Measurements from ENCODE around the gene CDH10. TPM values are rescaled to one million over a fixed set of nuclear protein-coding genes. Genes with fewer than 3 reads are reported as not detected.
A peak's percentile ranks its signal among the peaks of the same experiment; 100 is the strongest.

Gene CDH10
- total and polyA plus RNA-seq, 9 of the 15 experiments (the other 6 are each of a cell fraction or from before 2014, with no cell fraction given) = not detected

DNA sequence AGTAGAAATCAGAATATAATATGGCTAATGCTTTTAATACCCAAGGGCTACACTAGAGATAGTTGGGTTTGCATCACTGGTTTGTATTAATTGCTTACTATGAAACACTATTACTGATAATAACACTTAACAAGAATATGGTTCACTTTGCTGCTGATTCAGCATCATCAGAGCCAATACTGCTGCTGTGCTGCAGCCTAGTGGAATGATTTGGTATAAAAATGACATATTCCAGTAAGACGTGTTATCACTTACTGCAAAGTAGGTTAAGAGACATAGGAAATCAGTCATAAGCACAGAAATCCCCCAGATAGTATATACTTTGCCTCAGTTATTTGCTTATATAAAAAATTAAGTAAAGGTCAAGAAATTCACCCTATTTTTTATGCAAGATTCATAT is 2.8 kb downstream of the CDH10 start (continued):
- TF ChIP-seq E2F8 (IDR thresholded peaks at IDR 0.05; ENCODE audit: low read depth, partially characterized antibody) (no peak), KDM4B (IDR thresholded peaks at IDR 0.05; ENCODE audit: borderline replicate concordance in 2 of 2, low read depth in 1 of 2) (no peak), RAD21 (CRISPR knock-in tag; conservative IDR thresholded peaks at IDR 0.05 in 1 of 2, IDR thresholded peaks at IDR 0.05 in 1 of 2) (peak in 1 of 2 experiments; percentile 28; a peak in 1 of 4 replicates), ILF3 (IDR thresholded peaks at IDR 0.05; ENCODE audit: borderline replicate concordance) (no peak)

GRCh38 chr5:24635209-24635608 is 9.6 kb downstream of the CDH10 start:
- no peaks in the 10 kb centered on the region for H4K20me1 ChIP-seq (replicated peaks; ENCODE audit: control insufficient read depth, insufficient read depth, low read length)
- H3K36me3 ChIP-seq (ENCODE audit: control insufficient read depth, insufficient read depth, low read length) = no peaks in the 10 kb centered on the region
- no peaks in the 10 kb centered on the region for H3K9me1 ChIP-seq (ENCODE audit: control insufficient read depth, insufficient read depth, low read length)
- no TSS peak for BruUV-seq (replicated peaks)
- ChIA-PET CTCF (ENCODE audit: low intra/inter-chr PET ratio) (no interaction called here), POLR2A (no interaction called here)
- no peak overlapping the region for H3K4me3 ChIP-seq
- no peaks in the 10 kb centered on the region for H3K27me3 ChIP-seq (ENCODE audit: control insufficient read depth in 2 of 2, insufficient read depth in 2 of 2, low read length in 2 of 2)
- H3K4me2 ChIP-seq (ENCODE audit: insufficient read depth, low read length) = no peak overlapping the region
- ATAC-seq = no peak
- H3K9ac ChIP-seq (ENCODE audit: insufficient read depth in 1 of 2, low read depth in 2 of 2, low read length in 2 of 2) = no peak overlapping the region
- 2% methylated on average over 5 of the region's 5 CpGs for WGBS (ENCODE audit: insufficient coverage, low coverage, missing lambda C conversion rate)
- H3K4me1 ChIP-seq (replicated peaks in 1 of 2; ENCODE audit: control insufficient read depth in 2 of 2, insufficient read depth in 2 of 2, low read length in 2 of 2) = no peaks in the 10 kb centered on the region
- no peak for DNase-seq (ENCODE audit: extremely low read depth in 1 of 4, low spot score in 3 of 4)
- no peaks in the 10 kb centered on the region for H3K79me2 ChIP-seq (ENCODE audit: control insufficient read depth, insufficient read depth, low read length)
- in situ Hi-C loops (cut with MboI) = no loop called here
- no peak for FAIRE-seq
- intact Hi-C loops (cut with micrococcal nuclease) = no loop called here
- H3K9me3 ChIP-seq (replicated peaks; ENCODE audit: control insufficient read depth, insufficient read depth, low read depth, low read length) = no peaks in the 10 kb centered on the region
- no peak overlapping the region for H2AFZ ChIP-seq (ENCODE audit: low read depth, low read length)
- no peak overlapping the region for H3K27ac ChIP-seq (ENCODE audit: extremely low read depth, low read depth, low read length)
- TF ChIP-seq, protein P1, sequence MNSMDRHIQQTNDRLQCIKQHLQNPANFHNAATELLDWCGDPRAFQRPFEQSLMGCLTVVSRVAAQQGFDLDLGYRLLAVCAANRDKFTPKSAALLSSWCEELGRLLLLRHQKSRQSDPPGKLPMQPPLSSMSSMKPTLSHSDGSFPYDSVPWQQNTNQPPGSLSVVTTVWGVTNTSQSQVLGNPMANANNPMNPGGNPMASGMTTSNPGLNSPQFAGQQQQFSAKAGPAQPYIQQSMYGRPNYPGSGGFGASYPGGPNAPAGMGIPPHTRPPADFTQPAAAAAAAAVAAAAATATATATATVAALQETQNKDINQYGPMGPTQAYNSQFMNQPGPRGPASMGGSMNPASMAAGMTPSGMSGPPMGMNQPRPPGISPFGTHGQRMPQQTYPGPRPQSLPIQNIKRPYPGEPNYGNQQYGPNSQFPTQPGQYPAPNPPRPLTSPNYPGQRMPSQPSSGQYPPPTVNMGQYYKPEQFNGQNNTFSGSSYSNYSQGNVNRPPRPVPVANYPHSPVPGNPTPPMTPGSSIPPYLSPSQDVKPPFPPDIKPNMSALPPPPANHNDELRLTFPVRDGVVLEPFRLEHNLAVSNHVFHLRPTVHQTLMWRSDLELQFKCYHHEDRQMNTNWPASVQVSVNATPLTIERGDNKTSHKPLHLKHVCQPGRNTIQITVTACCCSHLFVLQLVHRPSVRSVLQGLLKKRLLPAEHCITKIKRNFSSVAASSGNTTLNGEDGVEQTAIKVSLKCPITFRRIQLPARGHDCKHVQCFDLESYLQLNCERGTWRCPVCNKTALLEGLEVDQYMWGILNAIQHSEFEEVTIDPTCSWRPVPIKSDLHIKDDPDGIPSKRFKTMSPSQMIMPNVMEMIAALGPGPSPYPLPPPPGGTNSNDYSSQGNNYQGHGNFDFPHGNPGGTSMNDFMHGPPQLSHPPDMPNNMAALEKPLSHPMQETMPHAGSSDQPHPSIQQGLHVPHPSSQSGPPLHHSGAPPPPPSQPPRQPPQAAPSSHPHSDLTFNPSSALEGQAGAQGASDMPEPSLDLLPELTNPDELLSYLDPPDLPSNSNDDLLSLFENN (IDR thresholded peaks at IDR 0.05; ENCODE audit: low read depth in 2 of 2, low read length in 2 of 2) = no peak
- TF ChIP-seq PHB (CRISPR knock-in tag; IDR thresholded peaks at IDR 0.05) = no peak
- no peak for TF ChIP-seq MXD1 (CRISPR knock-in tag; IDR thresholded peaks at IDR 0.05; ENCODE audit: borderline replicate concordance, poor library complexity, severe bottlenecking)
- TF ChIP-seq ZFP91 (CRISPR knock-in tag; IDR thresholded peaks at IDR 0.05) = no peak
- TF ChIP-seq, protein P2, sequence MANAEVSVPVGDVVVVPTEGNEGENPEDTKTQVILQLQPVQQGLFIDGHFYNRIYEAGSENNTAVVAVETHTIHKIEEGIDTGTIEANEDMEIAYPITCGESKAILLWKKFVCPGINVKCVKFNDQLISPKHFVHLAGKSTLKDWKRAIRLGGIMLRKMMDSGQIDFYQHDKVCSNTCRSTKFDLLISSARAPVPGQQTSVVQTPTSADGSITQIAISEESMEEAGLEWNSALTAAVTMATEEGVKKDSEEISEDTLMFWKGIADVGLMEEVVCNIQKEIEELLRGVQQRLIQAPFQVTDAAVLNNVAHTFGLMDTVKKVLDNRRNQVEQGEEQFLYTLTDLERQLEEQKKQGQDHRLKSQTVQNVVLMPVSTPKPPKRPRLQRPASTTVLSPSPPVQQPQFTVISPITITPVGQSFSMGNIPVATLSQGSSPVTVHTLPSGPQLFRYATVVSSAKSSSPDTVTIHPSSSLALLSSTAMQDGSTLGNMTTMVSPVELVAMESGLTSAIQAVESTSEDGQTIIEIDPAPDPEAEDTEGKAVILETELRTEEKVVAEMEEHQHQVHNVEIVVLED (CRISPR knock-in tag; IDR thresholded peaks at IDR 0.05) = no peak
- no peak for TF ChIP-seq ZBED1 (IDR thresholded peaks at IDR 0.05)

Data from K562 (cell line).